Tibial nerve (tissue), 4 donors: ENCODE data around the gene PGAP3.

ENCODE experiments used
- CTCF ChIP-seq, 5 experiments: fragments of 200-600 bp in 3 of 5; fragments of 450-650 bp in 2 of 5; sonication (generic) in 3 of 5; IDR thresholded peaks; one replicate each; pipeline ENCODE4 v1.5.1; 2016 to 2019; ENCODE audit warnings: antibody characterized with exemption in 5 of 5, mild to moderate bottlenecking in 3 of 5, moderate library complexity in 2 of 5
- EP300 ChIP-seq, 2 donors: sonication (generic); formaldehyde crosslinking; IDR thresholded peaks; one replicate each; pipeline ENCODE4 v1.6.1; 2017; ENCODE audit warnings: antibody characterized with exemption in 2 of 2, mild to moderate bottlenecking in 1 of 2

DNA sequence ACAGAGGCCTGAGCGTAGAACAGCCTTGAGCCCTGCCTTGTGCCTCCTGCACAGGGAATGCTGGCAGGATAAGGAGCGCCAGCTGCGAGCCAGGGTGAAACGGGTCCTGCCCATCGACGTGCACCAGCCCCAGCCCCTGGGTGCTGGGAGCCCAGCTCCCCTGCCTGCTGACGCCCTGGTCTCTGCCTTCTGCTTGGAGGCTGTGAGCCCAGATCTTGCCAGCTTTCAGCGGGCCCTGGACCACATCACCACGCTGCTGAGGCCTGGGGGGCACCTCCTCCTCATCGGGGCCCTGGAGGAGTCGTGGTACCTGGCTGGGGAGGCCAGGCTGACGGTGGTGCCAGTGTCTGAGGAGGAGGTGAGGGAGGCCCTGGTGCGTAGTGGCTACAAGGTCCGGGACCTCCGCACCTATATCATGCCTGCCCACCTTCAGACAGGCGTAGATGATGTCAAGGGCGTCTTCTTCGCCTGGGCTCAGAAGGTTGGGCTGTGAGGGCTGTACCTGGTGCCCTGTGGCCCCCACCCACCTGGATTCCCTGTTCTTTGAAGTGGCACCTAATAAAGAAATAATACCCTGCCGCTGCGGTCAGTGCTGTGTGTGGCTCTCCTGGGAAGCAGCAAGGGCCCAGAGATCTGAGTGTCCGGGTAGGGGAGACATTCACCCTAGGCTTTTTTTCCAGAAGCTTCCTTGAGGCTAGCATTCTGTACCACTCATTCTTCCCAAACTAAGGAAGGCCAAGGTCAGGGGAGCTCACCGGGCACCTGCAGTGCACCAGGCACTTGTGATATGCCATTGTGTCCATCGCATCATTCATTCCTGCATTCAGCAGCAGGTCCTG, 17.7 kb downstream of the PGAP3 start:
- TF ChIP-seq CTCF (IDR thresholded peaks at IDR 0.05) (no peak), EP300 (IDR thresholded peaks at IDR 0.05) (no peak)
